Loucy (cell line): ENCODE results near the gene GCFC2.
"Not testable (repeated sequence)": the region's sequence is repeated elsewhere in the genome, so short reads cannot be mapped to it uniquely, and the experiment has no call there.

Experiments
- H2AFZ ChIP-seq: fragments of 200-600 bp; sonication (generic); 2 replicates; pipeline ENCODE4 v1.6.0; 2016; ENCODE audit warnings: antibody characterized with exemption, mild to moderate bottlenecking, low read length, moderate library complexity
- H3F3A ChIP-seq: fragments of 200-600 bp; 2 replicates; pipeline ENCODE4 v1.6.0; 2016; ENCODE audit warnings: antibody characterized with exemption, low read depth, mild to moderate bottlenecking
- H3K27me3 ChIP-seq: fragments of 200-600 bp; sonication (generic); 2 replicates; pipeline ENCODE4 v1.6.1; 2014; ENCODE audit warnings: low read length, mild to moderate bottlenecking; ENCODE audit not compliant: insufficient read depth, poor library complexity, severe bottlenecking
- H3K36me3 ChIP-seq: fragments of 200-600 bp; sonication (generic); 2 replicates; pipeline ENCODE4 v1.6.1; 2016; ENCODE audit warnings: low read length; ENCODE audit not compliant: insufficient read depth
- H3K4me1 ChIP-seq: fragments of 200-600 bp; sonication (generic); 2 replicates; pipeline ENCODE4 v1.5.1; 2014; ENCODE audit warnings: low read length, mild to moderate bottlenecking; ENCODE audit not compliant: insufficient read depth, poor library complexity, severe bottlenecking
- H3K4me2 ChIP-seq: fragments of 200-600 bp; sonication (generic); 2 replicates; pipeline ENCODE4 v1.6.0; 2014; ENCODE audit warnings: antibody characterized with exemption, low read length, low read depth, mild to moderate bottlenecking; ENCODE audit not compliant: poor library complexity, severe bottlenecking
- H3K4me3 ChIP-seq: fragments of 200-600 bp; sonication (generic); 2 replicates; pipeline ENCODE4 v1.5.1; 2014; ENCODE audit warnings: low read length, mild to moderate bottlenecking, mixed read lengths; ENCODE audit not compliant: poor library complexity, severe bottlenecking
- H3K79me2 ChIP-seq: fragments of 200-600 bp; sonication (generic); 2 replicates; pipeline ENCODE4 v1.6.1; 2014; ENCODE audit warnings: low read length; ENCODE audit not compliant: insufficient read depth
- H3K9ac ChIP-seq: fragments of 200-600 bp; sonication (generic); 2 replicates; pipeline ENCODE4 v1.6.0; 2014; ENCODE audit warnings: mild to moderate bottlenecking, low read depth, low read length, moderate library complexity; ENCODE audit not compliant: poor library complexity, severe bottlenecking
- H3K9me2 ChIP-seq: fragments of 200-600 bp; sonication (generic); replicated peaks from 2 replicates; pipeline ENCODE4 v1.6.1; 2016; ENCODE audit warnings: low read depth, low read length, mixed read lengths
- H3K9me3 ChIP-seq: fragments of 200-600 bp; sonication (generic); 2 replicates; pipeline ENCODE4 v1.6.1; 2014; ENCODE audit warnings: mild to moderate bottlenecking, antibody characterized with exemption, low read length, low read depth; ENCODE audit not compliant: insufficient read depth
- H4K20me1 ChIP-seq: fragments of 200-600 bp; sonication (generic); 2 replicates; pipeline ENCODE4 v1.6.0; 2014; ENCODE audit warnings: antibody characterized with exemption, low read length, mild to moderate bottlenecking; ENCODE audit not compliant: insufficient read depth, poor library complexity, severe bottlenecking
- EZH2phosphoT487 ChIP-seq: fragments of 200-600 bp; IDR thresholded peaks from 2 replicates; pipeline ENCODE4 v1.6.1; 2018; ENCODE audit warnings: antibody characterized with exemption, mild to moderate bottlenecking, moderate library complexity, borderline replicate concordance
- TF ChIP-seq, protein P1 (sequence below): fragments of 200-600 bp; sonication (generic); conservative IDR thresholded peaks from 2 replicates; pipeline ENCODE4 v1.5.1; 2014; ENCODE audit warnings: mild to moderate bottlenecking, antibody characterized with exemption, low read length

Gene GCFC2

DNA sequence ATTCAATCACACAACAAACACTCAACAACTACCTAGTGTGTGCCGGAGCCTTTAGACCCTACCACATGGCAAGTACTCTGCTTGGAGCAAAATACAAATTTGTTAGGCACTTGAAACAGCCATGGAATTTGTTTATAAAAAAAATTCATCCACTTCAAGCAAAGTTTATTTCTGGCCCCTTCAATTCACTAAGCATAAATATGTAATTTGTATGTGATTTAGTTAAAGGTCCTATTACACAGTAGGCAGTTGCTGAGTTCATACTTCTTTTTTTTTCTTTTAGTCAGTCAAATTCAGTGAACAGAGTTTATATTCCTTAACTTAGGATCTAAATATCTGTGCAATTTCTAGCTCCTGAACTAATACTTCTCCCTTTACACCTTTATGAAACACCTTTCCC lies 22.5 kb downstream of the GCFC2 start:
- no peaks in the 10 kb centered on the region for H3K9me2 ChIP-seq
- TF ChIP-seq, protein P1, sequence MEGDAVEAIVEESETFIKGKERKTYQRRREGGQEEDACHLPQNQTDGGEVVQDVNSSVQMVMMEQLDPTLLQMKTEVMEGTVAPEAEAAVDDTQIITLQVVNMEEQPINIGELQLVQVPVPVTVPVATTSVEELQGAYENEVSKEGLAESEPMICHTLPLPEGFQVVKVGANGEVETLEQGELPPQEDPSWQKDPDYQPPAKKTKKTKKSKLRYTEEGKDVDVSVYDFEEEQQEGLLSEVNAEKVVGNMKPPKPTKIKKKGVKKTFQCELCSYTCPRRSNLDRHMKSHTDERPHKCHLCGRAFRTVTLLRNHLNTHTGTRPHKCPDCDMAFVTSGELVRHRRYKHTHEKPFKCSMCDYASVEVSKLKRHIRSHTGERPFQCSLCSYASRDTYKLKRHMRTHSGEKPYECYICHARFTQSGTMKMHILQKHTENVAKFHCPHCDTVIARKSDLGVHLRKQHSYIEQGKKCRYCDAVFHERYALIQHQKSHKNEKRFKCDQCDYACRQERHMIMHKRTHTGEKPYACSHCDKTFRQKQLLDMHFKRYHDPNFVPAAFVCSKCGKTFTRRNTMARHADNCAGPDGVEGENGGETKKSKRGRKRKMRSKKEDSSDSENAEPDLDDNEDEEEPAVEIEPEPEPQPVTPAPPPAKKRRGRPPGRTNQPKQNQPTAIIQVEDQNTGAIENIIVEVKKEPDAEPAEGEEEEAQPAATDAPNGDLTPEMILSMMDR, result no peak
- no peak for TF ChIP-seq EZH2phosphoT487
- no peaks in the 10 kb centered on the region for H3K79me2 ChIP-seq
- no peak overlapping the region for H3K9ac ChIP-seq
- no peak overlapping the region for H3K4me3 ChIP-seq
- H3F3A ChIP-seq, result no peaks in the 10 kb centered on the region
- H4K20me1 ChIP-seq, result no peaks in the 10 kb centered on the region
- no peaks in the 10 kb centered on the region for H3K4me1 ChIP-seq
- no peak overlapping the region for H3K4me2 ChIP-seq
- no peaks in the 10 kb centered on the region for H3K9me3 ChIP-seq
- H3K27me3 ChIP-seq, result no peaks in the 10 kb centered on the region
- no peak overlapping the region for H2AFZ ChIP-seq
- no peaks in the 10 kb centered on the region for H3K36me3 ChIP-seq

DNA sequence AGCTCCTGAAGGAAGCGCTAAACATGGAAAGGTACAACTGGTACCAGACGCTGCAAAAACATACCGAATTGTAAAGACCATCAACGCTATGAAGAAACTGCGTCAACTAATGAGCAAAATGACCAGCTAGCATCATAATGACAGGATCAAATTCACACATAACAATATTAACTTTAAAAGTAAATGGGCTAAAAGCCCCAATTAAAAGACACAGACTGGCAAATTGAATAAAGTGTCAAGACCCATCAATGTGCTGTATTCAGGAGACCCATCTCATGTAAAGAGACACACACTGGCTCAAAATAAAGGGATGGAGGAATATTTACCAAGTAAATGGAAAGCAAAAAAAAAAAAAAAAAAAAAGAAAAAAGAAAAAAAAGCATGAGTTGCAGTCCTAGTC lies 27.3 kb downstream of the GCFC2 start:
- H3K9ac ChIP-seq, H3K79me2 ChIP-seq, H3K4me3 ChIP-seq, H3K4me1 ChIP-seq, H3K4me2 ChIP-seq, H3K9me2 ChIP-seq, H2AFZ ChIP-seq, H3K36me3 ChIP-seq, H3F3A ChIP-seq, H4K20me1 ChIP-seq, H3K27me3 ChIP-seq, H3K9me3 ChIP-seq: not testable (repeated sequence)

DNA sequence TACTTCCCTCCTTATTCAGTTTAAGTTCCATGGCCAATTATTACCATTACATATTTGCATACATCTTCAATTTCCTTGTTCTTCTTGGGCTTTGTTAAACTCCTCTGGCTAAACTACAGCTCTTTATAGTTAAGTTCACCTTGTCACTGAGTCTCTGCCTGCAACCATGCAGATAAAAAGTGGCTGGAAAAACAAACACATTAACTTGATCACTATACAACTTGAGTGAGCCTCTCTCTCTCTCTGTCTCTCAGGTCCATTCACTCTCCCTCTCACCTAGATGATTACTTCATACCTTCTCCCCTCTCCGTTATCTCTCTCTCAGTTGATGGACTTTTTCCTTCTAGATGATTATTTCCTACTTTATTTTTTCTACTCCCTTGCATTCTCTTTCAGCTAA lies 30.3 kb downstream of the GCFC2 start:
- H3K4me1 ChIP-seq, result no peaks in the 10 kb centered on the region
- H3K27me3 ChIP-seq, result no peaks in the 10 kb centered on the region
- TF ChIP-seq, protein P1, result no peak
- TF ChIP-seq EZH2phosphoT487, result no peak
- H3K9me2 ChIP-seq, result no peaks in the 10 kb centered on the region
- no peak overlapping the region for H3K9ac ChIP-seq
- H4K20me1 ChIP-seq, result no peaks in the 10 kb centered on the region
- H2AFZ ChIP-seq, result no peak overlapping the region
- H3K4me2 ChIP-seq, result no peak overlapping the region
- no peaks in the 10 kb centered on the region for H3K79me2 ChIP-seq
- H3K36me3 ChIP-seq, result no peaks in the 10 kb centered on the region
- no peaks in the 10 kb centered on the region for H3K9me3 ChIP-seq
- no peaks in the 10 kb centered on the region for H3F3A ChIP-seq
- H3K4me3 ChIP-seq, result no peak overlapping the region

DNA sequence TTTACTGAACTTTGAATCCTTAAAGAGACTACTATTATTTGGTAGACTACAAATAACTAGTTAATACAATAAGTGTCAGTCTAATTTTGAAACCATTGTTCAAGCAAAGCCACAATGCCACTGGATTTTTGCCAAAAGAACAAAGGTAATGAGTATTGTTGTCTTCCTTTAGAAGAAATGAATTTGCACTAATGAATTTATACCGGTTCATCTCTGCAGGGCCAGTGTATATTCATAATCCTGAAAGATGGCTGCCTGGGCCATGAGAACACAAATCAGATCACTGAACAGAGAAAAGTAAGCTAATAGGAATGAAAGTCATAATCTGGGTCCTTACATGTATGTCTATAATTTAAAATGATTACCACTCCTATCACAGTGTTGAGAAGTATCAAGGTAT lies 31.2 kb downstream of the GCFC2 start:
- Histone ChIP-seq H3F3A (no peaks in the 10 kb centered on the region), H4K20me1 (no peaks in the 10 kb centered on the region), H3K9me2 (no peaks in the 10 kb centered on the region), H3K9ac (no peak overlapping the region), H3K4me3 (no peak overlapping the region), H3K4me1 (no peaks in the 10 kb centered on the region), H3K36me3 (no peaks in the 10 kb centered on the region), H3K4me2 (no peak overlapping the region), H2AFZ (no peak overlapping the region), H3K27me3 (no peaks in the 10 kb centered on the region), H3K79me2 (no peaks in the 10 kb centered on the region), H3K9me3 (no peaks in the 10 kb centered on the region)
- TF ChIP-seq, protein P1, result no peak
- no peak for TF ChIP-seq EZH2phosphoT487
